GM19467 (cell line): ENCODE results near the gene TMEM52B.

Source experiments
- ATAC-seq: cut with Tn5 transposase; IDR thresholded peaks from one replicate; pipeline ENCODE4 v1.9.1; 2021; ENCODE audit warnings: mild to moderate bottlenecking, moderate library complexity; ENCODE audit not compliant: unreplicated experiment

Gene TMEM52B

GRCh38 chr12:10178821-10179220 is at the start of gene TMEM52B:
TSS of gene TMEM52B (plus strand) at chr12:10179032. CDS start at chr12:10179575, 543 bp downstream.
- no peak for ATAC-seq

GRCh38 chr12:10130042-10130441 is 48.8 kb upstream of the TMEM52B start, which contains the start of gene CLEC7A:
TSS of gene CLEC7A (minus strand) at chr12:10130199. CDS start at chr12:10130082, 117 bp downstream.
- peak; percentile 79 for ATAC-seq

DNA sequence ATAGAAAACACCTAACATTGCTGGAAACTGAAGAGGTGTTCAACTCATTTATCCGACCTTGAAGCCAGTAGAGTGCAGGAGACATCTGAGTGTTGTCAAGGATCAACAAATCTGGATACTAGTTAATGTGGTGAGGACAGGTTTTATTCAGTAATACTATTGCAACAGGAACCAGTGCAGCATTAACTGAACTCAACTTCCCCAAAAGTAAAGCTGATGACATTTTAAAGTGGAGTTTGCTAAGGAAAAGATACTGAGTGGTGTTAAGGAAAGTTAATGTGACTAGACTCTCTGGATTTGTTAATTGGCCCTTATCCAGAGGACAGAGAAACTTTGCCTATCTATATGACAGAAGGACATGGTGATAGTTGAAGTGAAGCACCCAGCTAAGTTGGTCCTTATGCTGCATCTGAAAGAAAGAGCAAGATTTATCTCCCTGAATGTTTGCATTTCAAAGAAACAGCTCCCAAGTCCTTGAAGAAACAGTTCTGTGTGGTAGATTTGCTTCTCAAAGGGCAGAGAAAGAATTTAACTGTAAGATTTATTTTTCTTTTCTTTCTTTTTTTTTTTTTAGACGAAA is 47.6 kb upstream of the TMEM52B start:
- no peak for ATAC-seq

GRCh38 chr12:10132850-10133370 is 45.9 kb upstream of the TMEM52B start:
- ATAC-seq: no peak

- no peak for ATAC-seq
Observed at GRCh38 chr12:10135126-10135525, 43.7 kb upstream of the TMEM52B start.

DNA sequence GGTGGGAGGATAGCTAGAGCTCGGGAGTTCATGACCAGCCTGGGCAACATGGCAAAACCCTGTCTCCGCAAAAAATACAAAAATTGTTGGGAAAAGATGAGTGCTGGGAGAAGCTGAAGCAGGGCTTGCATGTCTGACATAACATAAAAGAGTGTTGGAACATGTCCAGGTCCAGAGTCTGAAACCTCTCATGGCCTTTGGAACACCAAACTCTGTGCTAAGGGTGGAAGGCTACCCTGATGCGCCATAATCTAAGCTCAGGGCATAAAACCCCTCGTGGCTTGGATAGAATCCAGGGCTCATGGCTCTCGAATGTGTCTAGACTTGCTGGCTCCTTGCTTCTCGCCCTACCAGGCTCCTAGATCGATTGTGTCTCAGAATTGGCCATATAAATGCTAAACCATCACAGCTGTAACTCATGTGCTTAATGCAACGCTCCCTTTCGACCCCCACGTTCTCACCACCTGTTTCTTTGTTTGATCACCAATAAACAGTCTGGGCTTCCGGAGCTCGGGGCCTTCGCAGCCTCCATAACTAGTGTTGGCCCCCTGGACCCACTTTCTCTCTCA is 42.1 kb upstream of the TMEM52B start:
- no peak for ATAC-seq

DNA sequence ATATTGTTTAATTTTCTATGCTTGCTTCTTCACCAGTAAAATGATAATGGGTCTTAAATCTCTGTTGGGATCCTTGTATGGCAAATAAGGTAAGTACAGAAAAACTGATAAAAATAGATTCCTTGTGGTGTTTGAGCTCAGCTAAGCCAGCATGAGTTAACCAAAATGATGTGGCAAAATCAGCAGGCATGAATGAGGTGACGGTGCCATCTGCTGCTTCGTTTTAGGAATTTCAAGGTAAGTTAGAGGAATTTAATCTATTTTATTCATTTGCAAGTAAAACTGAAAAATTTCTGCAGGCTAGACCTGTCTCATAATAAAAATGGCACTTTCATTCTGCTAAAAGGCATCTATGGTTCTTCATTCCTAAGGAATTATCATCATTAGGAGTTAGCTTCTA is 38.8 kb upstream of the TMEM52B start:
- ATAC-seq: no peak

DNA sequence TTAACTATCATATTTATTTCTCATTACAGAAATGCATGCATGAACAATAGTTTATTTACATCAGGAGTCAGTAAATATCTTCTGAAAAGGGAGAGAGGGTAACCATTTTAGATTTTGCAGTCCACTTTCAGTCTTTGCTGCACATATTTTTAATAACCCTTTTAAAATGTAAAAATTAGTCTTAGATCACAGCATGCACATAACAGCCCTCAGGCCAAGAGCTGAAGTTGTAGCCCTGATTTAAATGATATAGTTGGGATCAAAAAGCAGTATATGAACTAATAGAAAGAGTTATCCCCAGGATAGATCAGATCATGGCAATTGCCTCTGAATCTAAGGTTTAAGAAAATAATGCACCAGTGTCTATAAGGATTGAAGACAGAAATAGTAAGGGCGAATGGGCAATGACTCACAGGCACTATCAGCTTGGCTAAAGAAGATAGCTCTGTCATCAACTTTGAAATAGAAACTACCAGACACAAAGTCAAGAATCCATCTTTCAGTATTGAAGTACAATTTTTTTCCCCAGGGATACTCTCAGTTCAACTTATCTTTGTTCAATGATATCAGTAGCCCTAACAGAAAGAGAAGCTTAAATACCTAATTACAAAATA is 35.7 kb upstream of the TMEM52B start:
- ATAC-seq: no peak

DNA sequence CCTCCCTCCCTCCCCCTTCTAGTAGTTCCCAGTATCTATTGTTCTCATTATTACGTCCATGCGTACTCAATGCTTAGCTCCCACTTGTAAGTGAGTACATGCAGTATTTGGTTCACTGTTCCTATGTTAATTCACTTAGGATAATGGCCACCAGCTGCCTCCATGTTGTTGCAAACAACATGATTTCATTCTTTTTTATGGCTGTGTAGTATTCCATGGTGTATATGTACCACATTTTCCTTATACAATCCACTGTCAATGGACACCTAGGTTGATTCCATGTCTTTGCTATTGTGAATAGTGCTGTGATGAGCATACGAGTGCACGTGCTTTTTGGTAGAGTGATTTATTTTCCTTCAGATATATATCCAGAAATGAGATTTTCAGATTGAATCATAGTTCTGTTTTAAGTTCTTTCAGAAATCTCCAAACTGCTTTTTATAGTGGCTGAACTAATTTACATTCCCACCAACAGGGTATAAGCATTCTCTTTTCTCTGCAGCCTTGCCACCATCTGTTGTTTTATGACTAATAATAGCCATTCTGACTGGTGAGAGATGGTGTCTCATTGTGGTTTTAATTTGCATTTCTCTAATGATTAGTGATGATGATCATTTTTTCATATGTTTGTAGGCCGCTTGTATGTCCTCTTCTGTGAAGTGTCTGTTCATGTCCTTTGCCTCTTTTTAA is 31.0 kb upstream of the TMEM52B start:
- peak; percentile 66 for ATAC-seq

DNA sequence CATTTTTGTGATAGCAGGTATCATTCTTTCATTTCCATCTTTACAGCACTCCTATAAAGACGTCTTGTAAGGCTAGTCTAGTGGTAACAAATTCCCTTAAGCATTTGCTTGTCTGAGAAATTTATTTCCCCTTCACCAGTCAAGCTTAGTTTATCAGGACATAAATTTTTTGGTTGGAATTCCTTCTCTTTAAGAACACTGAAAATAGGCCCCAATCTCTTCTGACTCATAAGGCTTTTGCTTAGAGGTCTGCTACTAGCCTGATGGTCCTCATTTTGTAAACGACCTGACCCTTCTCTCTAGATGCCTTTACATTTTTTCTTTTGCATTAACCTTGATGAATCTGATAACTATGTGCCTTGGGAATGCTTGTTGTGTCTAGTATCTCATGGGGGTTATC is 27.2 kb upstream of the TMEM52B start:
- ATAC-seq: no peak

GRCh38 chr12:10153271-10154144 is 25.3 kb upstream of the TMEM52B start:
- ATAC-seq: no peak

- ATAC-seq: no peak
Observed at GRCh38 chr12:10154145-10154496, 24.7 kb upstream of the TMEM52B start.

GRCh38 chr12:10155966-10156365 is 22.9 kb upstream of the TMEM52B start:
- no peak for ATAC-seq

DNA sequence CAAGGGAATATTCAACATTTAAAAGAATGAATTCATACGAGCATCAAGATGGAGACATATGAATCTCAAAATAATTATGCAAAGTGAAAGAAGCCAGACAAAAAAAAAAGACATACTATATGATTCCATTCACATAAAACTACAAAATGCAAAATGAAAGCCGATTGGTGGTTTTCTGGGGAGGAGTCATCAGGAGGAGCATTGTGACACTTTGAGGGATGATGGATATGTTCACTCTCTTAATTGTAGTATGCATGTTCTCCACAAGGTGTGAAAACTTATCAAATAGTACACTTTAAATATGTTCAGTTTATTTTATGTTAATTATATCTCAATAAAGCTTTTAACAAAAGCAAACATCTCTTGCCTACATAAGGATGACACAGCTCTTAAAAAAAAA is 20.4 kb upstream of the TMEM52B start:
- ATAC-seq: no peak

DNA sequence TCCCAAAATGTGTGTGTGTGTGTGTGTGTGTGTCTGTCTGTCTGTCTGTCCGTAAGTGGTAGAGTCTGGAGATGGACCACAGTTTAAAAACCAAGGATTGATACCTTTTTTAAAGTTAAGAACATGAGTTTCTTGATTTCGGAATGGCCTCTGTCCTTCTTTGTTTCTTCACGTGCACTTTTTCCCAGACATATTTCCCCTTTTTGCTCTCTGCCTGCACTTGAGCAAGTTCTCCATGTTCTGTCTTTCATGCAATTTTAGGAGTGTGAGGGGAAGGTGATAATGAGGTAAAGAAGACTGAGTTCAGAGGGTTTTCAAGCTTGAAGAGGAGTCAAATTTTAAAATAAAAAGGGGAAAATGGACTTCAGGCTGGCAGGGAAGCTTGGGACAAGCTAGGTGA is 19.6 kb upstream of the TMEM52B start:
- no peak for ATAC-seq

- ATAC-seq: no peak
Observed at GRCh38 chr12:10160617-10161385, 18.0 kb upstream of the TMEM52B start.

- ATAC-seq: no peak
Observed at GRCh38 chr12:10163084-10163483, 15.7 kb upstream of the TMEM52B start.

DNA sequence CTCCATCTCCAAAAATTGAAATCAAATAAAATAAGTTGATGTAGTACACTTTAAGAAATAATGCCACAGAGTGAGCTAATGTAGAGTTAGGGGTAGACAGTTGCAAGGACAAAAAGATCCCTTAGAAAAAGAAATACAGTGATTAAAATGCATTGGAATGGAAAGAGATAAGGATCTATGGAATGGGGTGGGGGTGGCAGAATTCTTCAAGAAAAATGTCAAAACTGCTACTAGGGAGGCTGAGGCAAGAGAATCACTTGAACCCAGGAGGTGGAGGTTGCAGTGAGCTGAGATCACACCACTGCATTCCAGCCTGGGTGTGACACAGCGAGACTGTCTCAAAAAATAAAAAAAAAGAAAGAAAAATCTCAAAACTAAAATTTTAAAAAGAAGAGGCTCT is 13.4 kb upstream of the TMEM52B start:
- ATAC-seq: no peak

DNA sequence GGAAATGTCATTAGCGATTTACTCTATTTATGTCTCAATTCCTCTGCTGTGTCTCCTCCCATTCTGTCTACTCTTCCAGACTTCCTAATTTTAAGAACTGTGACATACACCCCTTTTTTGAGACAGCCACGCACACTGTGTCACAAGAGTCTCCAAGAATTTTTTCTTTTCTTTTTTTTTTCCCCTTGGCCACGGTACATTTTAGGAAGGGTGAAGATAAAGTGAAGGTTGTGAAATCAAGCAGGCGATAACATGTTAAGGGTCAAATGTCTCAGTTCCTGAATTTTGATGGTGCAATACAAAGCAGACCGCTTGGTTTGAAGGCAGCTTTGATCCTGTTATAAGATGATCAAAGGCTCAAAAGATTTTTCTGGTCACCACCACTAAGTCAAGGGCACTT is 11.2 kb upstream of the TMEM52B start:
- ATAC-seq: no peak

- ATAC-seq: no peak
Observed at GRCh38 chr12:10169104-10169503, 9.7 kb upstream of the TMEM52B start.
